B cell (primary cell): ENCODE results near the gene NUDT3. TPM values are rescaled to one million over a fixed set of nuclear protein-coding genes. Genes with fewer than 3 reads are reported as not detected.

Source experiments
- ATAC-seq: fragments of 200-7000 bp; cut with Tn5 transposase; one replicate; pipeline ENCODE4 v1.10.0; 2021; ENCODE audit warnings: low read depth, mild to moderate bottlenecking, moderate number of reproducible peaks, moderate library complexity
- CTCF ChIA-PET: fragments of 350-600 bp; sonication (Branson Sonifier 250); formaldehyde crosslinking; loops from one replicate; lab custom pipeline; 2021; ENCODE audit warnings: antibody characterized with exemption, inconsistent platforms; lab: Charles Lee
- POLR2A ChIA-PET: fragments of 350-600 bp; sonication (Branson Sonifier 250); formaldehyde crosslinking; loops from one replicate; lab custom pipeline; 2021; ENCODE audit warnings: antibody characterized with exemption; lab: Charles Lee
- DNase-seq: peaks from one replicate; pipeline ENCODE4 v3.0.0; 2013
- H2AFZ ChIP-seq: 2 replicates; pipeline ENCODE4 v1.6.1; 2012; ENCODE audit warnings: mild to moderate bottlenecking, low read depth, low read length; ENCODE audit not compliant: insufficient read depth, poor library complexity, severe bottlenecking
- H3K27ac ChIP-seq, 2 donors: 1 replicate in 1 of 2; 2 replicates in 1 of 2; pipeline ENCODE4 v1.5.1; 2012 to 2013; ENCODE audit warnings: low read length in 2 of 2, mild to moderate bottlenecking in 2 of 2, moderate library complexity in 1 of 2
- H3K27me3 ChIP-seq, 4 experiments: fragments of 200-600 bp in 1 of 4; sonication (generic) in 1 of 4; replicated peaks in 1 of 4; 1 replicate in 2 of 4; 2 replicates in 2 of 4; pipeline versions ENCODE4 v1.6.1 to v1.7.0; 2013 to 2016; ENCODE audit warnings: low read length in 3 of 4, mild to moderate bottlenecking in 2 of 4, mixed read lengths in 1 of 4, moderate library complexity in 1 of 4; ENCODE audit not compliant: insufficient read depth in 4 of 4, control insufficient read depth in 3 of 4; ENCODE audit errors: control extremely low read depth in 1 of 4
- H3K36me3 ChIP-seq, 2 experiments: replicated peaks in 1 of 2; 1 replicate in 1 of 2; 2 replicates in 1 of 2; pipeline versions ENCODE4 v1.6.1 to v1.7.1; 2013; ENCODE audit warnings: low read length in 1 of 2; ENCODE audit not compliant: insufficient read depth in 2 of 2, control insufficient read depth in 1 of 2; ENCODE audit errors: control extremely low read depth in 1 of 2, extremely low read depth in 1 of 2
- H3K4me1 ChIP-seq, 2 donors: fragments of 200-600 bp in 1 of 2; sonication (generic) in 1 of 2; 1 replicate in 1 of 2; 2 replicates in 1 of 2; pipeline versions ENCODE4 v1.5.1 to v1.6.1; 2013 to 2017; ENCODE audit warnings: low read length in 2 of 2; ENCODE audit not compliant: control insufficient read depth in 2 of 2, insufficient read depth in 2 of 2
- H3K4me2 ChIP-seq: replicated peaks from 2 replicates; pipeline ENCODE3; 2012; ENCODE audit warnings: mild to moderate bottlenecking, low read depth, low read length; ENCODE audit not compliant: poor library complexity, severe bottlenecking
- H3K4me3 ChIP-seq, 5 experiments: fragments of 200-600 bp in 1 of 5; sonication (generic) in 1 of 5; 1 replicate in 3 of 5; 2 replicates in 2 of 5; pipeline versions ENCODE4 v1.5.1 to v1.7.0; 2011 to 2016; ENCODE audit warnings: low read length in 4 of 5, mild to moderate bottlenecking in 4 of 5, low read depth in 2 of 5, control low read depth in 1 of 5, moderate library complexity in 1 of 5; ENCODE audit not compliant: insufficient read depth in 1 of 5; ENCODE audit errors: control extremely low read depth in 1 of 5, extremely low read depth in 1 of 5
- H3K79me2 ChIP-seq: fragments of 200-600 bp; sonication (generic); one replicate; pipeline ENCODE4 v1.6.0; 2016; ENCODE audit warnings: low read length; ENCODE audit not compliant: control insufficient read depth, insufficient read depth
- H3K9ac ChIP-seq: fragments of 200-600 bp; sonication (generic); 2 replicates; pipeline ENCODE4 v1.6.1; 2017; ENCODE audit warnings: mild to moderate bottlenecking, low read length, moderate library complexity
- H3K9me3 ChIP-seq, 3 donors: one replicate each; pipeline versions ENCODE4 v1.6.1 to v1.7.1; 2013; ENCODE audit warnings: low read length in 2 of 3; ENCODE audit not compliant: control insufficient read depth in 2 of 3, insufficient read depth in 1 of 3; ENCODE audit errors: control extremely low read depth in 1 of 3
- H4K20me1 ChIP-seq: 2 replicates; pipeline ENCODE4 v1.6.0; 2012; ENCODE audit warnings: mild to moderate bottlenecking, low read length; ENCODE audit not compliant: insufficient read depth, control insufficient read depth, poor library complexity, severe bottlenecking
- H3K27ac Mint-ChIP-seq: one replicate; pipeline ENCODE4 v1.8.0; 2021; ENCODE audit warnings: mixed read lengths
- H3K27me3 Mint-ChIP-seq: one replicate; pipeline ENCODE4 v1.8.0; 2021; ENCODE audit warnings: mixed read lengths
- H3K4me1 Mint-ChIP-seq: one replicate; pipeline ENCODE4 v1.8.0; 2021; ENCODE audit warnings: mixed read lengths
- H3K4me3 Mint-ChIP-seq: one replicate; pipeline ENCODE4 v1.8.0; 2021; ENCODE audit warnings: mixed read lengths
- H3K9me3 Mint-ChIP-seq: one replicate; pipeline ENCODE4 v1.8.0; 2022; ENCODE audit warnings: mixed read lengths; ENCODE audit not compliant: insufficient read depth
- EZH2 ChIP-seq: IDR thresholded peaks from 2 replicates; pipeline ENCODE4 v1.6.1; 2012; ENCODE audit warnings: borderline replicate concordance, low read depth, mild to moderate bottlenecking, moderate library complexity, low read length; ENCODE audit not compliant: insufficient read depth, poor library complexity, severe bottlenecking
- WGBS: methylation state at CpG from one replicate; pipeline ENCODE4 v1.1.5; 2013; ENCODE audit warnings: missing lambda C conversion rate; ENCODE audit not compliant: insufficient coverage; 5-methylcytosine and 5-hydroxymethylcytosine counted together
- intact Hi-C: fragments of 100-400 bp; cut with micrococcal nuclease; formaldehyde crosslinking; loops from one replicate; pipeline ENCODE4 v1.10.0; 2022
- polyA plus RNA-seq: library from polyadenylated mRNA; depleted of rRNA; stranded (reverse); fragments of >200 nt; gene quantifications from 2 replicates; pipeline ENCODE4 v1.2.3, GENCODE V29; 2012
- total RNA-seq, 2 donors: library from RNA; stranded (reverse); fragments of 120-200 nt in 1 of 2; gene quantifications; 1 replicate in 1 of 2; 2 replicates in 1 of 2; pipeline versions ENCODE4 v1.2.3 to v1.2.4, GENCODE V29; 2013 to 2022
- TF ChIP-seq, protein P1 (sequence below): fragments of 200-600 bp; IDR thresholded peaks from one replicate; pipeline ENCODE4 v1.8.0; 2022; ENCODE audit warnings: antibody characterized with exemption, mild to moderate bottlenecking

NUDT3 gene
- total and polyA plus RNA-seq, 2 donors (not counting 1 experiment from before 2014, with no cell fraction given), result 18.2 to 37.4 TPM

DNA sequence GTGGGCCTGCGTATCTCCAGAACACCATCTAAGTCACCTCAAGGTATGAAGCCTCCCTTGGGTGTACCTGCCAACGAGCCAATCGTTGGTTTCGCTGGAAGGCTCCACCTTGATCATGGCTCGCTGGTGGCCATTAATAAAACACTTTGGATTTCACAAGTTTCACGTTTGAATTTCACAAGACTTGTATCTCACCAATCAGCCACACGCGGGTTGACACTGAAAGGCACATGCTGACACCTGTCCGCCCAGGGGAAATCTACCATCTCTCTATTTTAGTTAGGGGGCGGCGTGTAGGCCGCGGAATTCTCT lies 156.4 kb downstream of the NUDT3 start:
- peak; percentile 85 for DNase-seq
- TF ChIP-seq EZH2, result no peak
- TF ChIP-seq, protein P1, sequence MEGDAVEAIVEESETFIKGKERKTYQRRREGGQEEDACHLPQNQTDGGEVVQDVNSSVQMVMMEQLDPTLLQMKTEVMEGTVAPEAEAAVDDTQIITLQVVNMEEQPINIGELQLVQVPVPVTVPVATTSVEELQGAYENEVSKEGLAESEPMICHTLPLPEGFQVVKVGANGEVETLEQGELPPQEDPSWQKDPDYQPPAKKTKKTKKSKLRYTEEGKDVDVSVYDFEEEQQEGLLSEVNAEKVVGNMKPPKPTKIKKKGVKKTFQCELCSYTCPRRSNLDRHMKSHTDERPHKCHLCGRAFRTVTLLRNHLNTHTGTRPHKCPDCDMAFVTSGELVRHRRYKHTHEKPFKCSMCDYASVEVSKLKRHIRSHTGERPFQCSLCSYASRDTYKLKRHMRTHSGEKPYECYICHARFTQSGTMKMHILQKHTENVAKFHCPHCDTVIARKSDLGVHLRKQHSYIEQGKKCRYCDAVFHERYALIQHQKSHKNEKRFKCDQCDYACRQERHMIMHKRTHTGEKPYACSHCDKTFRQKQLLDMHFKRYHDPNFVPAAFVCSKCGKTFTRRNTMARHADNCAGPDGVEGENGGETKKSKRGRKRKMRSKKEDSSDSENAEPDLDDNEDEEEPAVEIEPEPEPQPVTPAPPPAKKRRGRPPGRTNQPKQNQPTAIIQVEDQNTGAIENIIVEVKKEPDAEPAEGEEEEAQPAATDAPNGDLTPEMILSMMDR, result no peak
- Histone ChIP-seq H3K36me3 (peaks cover 0 to 5% of the 10 kb centered on the region in 2 experiments), H3K4me3 (peak overlapping the region; percentile 56 to 76 (median 64)), H4K20me1 (peaks cover 34% of the 10 kb centered on the region), H3K27me3 (no peaks in the 10 kb centered on the region), H3K27ac (peak overlapping the region; percentile 96 to 98), H3K4me2 (peak overlapping the region; percentile 97), H3K79me2 (peaks cover 35% of the 10 kb centered on the region), H2AFZ (peak overlapping the region; percentile 76), H3K9ac (peak overlapping the region; percentile 78), H3K4me1 (peaks cover 22 to 30% of the 10 kb centered on the region in 2 donors), H3K9me3 (no peaks in the 10 kb centered on the region)
- POLR2A ChIA-PET, result interaction anchor here (0.7 to 2.2 kb wide), 10 partner anchors 9 to 1264 kb away, joined by 3 to 41 read pairs (median 7); partner anchors contain the start of genes NUDT3, RPS10 and SMIM29
- peaks cover 31% of the 10 kb centered on the region for H3K4me1 Mint-ChIP-seq
- peak overlapping the region; percentile 98 for H3K27ac Mint-ChIP-seq
- H3K4me3 Mint-ChIP-seq, result peak overlapping the region; percentile 92
- intact Hi-C loops, result loop anchor here (1.0 to 10.0 kb wide), 6 partner anchors 12 to 649 kb away; partner anchors contain the start of genes ANKS1A, ILRUN, RPS10 and SNRPC
- WGBS, result under 1% methylated on average over 12 of the region's 13 CpGs
- peak; percentile 4 for ATAC-seq
- H3K27me3 Mint-ChIP-seq, result no peaks in the 10 kb centered on the region
- H3K9me3 Mint-ChIP-seq, result no peaks in the 10 kb centered on the region
- CTCF ChIA-PET, result interaction anchor here (0.7 to 1.8 kb wide), 6 partner anchors 10 to 376 kb away, joined by 3 to 14 read pairs (median 7); no protein-coding TSS in a partner anchor
